Skeletal muscle tissue (tissue), 5 donors: Measurements from ENCODE around the gene CTPS1. TPM values are rescaled to one million over a fixed set of nuclear protein-coding genes. Genes with fewer than 3 reads are reported as not detected.

Experiments used
- H3K27ac ChIP-seq: one replicate; pipeline ENCODE4 v1.7.0; 2013; ENCODE audit warnings: mild to moderate bottlenecking, low read depth, low read length, inconsistent platforms
- H3K27me3 ChIP-seq, 3 donors: one replicate each; pipeline ENCODE4 v1.7.0; 2013; ENCODE audit warnings: low read length in 3 of 3; ENCODE audit not compliant: control insufficient read depth in 3 of 3, insufficient read depth in 3 of 3
- H3K36me3 ChIP-seq, 3 donors: one replicate each; pipeline ENCODE4 v1.7.0; 2013; ENCODE audit warnings: low read length in 3 of 3; ENCODE audit not compliant: control insufficient read depth in 3 of 3, insufficient read depth in 3 of 3
- H3K4me1 ChIP-seq, 3 donors: one replicate each; pipeline ENCODE4 v1.7.0; 2013; ENCODE audit warnings: low read length in 3 of 3, mild to moderate bottlenecking in 3 of 3; ENCODE audit not compliant: control insufficient read depth in 3 of 3, insufficient read depth in 3 of 3
- H3K4me3 ChIP-seq, 3 donors: one replicate each; pipeline ENCODE4 v1.7.0; 2013; ENCODE audit warnings: low read length in 3 of 3
- H3K9ac ChIP-seq, 3 donors: one replicate each; pipeline ENCODE4 v1.7.0; 2013; ENCODE audit warnings: low read length in 3 of 3, mild to moderate bottlenecking in 3 of 3, moderate library complexity in 2 of 3, low read depth in 1 of 3
- H3K9me3 ChIP-seq, 3 donors: one replicate each; pipeline ENCODE4 v1.7.0; 2013; ENCODE audit warnings: low read length in 3 of 3; ENCODE audit not compliant: control insufficient read depth in 3 of 3
- small RNA-seq: library from RNA; depleted of rRNA; stranded (forward); fragments of <200 nt; gene quantifications from one replicate; pipeline ENCODE3, GENCODE V24; 2014
- total RNA-seq: library from RNA; depleted of rRNA; stranded (reverse); fragments of >200 nt; gene quantifications from one replicate; pipeline ENCODE4 v1.2.3, GENCODE V29; 2014
- donor health status: Osteomylitis.

The CTPS1 gene
- total RNA-seq, 1 donor from 2014 or later: 16.2 TPM

GRCh38 chr1:41046347-41046775, 66.9 kb downstream of the CTPS1 start:
- peak overlapping the region; percentile 69 for H3K27ac ChIP-seq
- peaks cover 22 to 36% (median 27%) of the 10 kb centered on the region in 3 donors for H3K4me1 ChIP-seq
- H3K9ac ChIP-seq: peak overlapping the region; percentile 34 to 55 (median 45)
- H3K9me3 ChIP-seq: no peaks in the 10 kb centered on the region
- peak overlapping the region; percentile 10 to 24 (median 12) for H3K4me3 ChIP-seq
- H3K36me3 ChIP-seq: peaks cover 5 to 26% (median 14%) of the 10 kb centered on the region in 3 donors
- H3K27me3 ChIP-seq: no peaks in the 10 kb centered on the region

DNA sequence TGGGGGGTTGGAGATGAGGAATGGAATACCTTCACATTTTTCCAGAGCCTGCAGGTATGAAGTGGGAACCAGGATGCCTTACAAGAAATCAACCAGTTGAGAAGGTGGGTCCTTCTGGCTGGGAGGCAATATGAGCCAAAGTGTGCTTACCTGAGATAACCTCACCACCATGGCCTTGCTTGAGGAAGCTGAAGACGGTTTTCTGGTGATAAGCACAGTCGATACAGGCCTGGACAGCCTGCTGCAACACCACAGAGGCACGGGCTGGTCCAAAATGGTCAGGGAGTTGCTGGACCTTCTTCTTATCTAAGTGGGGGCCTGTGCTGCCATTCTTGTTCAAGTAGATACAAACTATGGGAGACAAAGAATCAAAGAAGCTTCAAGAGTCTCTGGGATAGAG, 69.0 kb downstream of the CTPS1 start:
- peaks cover 7 to 29% (median 14%) of the 10 kb centered on the region in 3 donors for H3K36me3 ChIP-seq

GRCh38 chr1:41051022-41051421, 71.5 kb downstream of the CTPS1 start:
- peaks cover 7 to 30% (median 14%) of the 10 kb centered on the region in 3 donors for H3K36me3 ChIP-seq
- no peak overlapping the region for H3K27ac ChIP-seq
- no peak overlapping the region for H3K9ac ChIP-seq
- H3K27me3 ChIP-seq: no peaks in the 10 kb centered on the region
- no peak overlapping the region for H3K4me3 ChIP-seq
- no peaks in the 10 kb centered on the region for H3K9me3 ChIP-seq
- H3K4me1 ChIP-seq: peaks cover 9 to 12% (median 11%) of the 10 kb centered on the region in 3 donors

More for the DNA sequence above, 69.0 kb downstream of the CTPS1 start:
- peaks cover 22 to 34% (median 27%) of the 10 kb centered on the region in 3 donors for H3K4me1 ChIP-seq
- H3K9me3 ChIP-seq: no peaks in the 10 kb centered on the region
- no peak overlapping the region for H3K9ac ChIP-seq
- no peak overlapping the region for H3K27ac ChIP-seq
- no peak overlapping the region for H3K4me3 ChIP-seq
- no peaks in the 10 kb centered on the region for H3K27me3 ChIP-seq

DNA sequence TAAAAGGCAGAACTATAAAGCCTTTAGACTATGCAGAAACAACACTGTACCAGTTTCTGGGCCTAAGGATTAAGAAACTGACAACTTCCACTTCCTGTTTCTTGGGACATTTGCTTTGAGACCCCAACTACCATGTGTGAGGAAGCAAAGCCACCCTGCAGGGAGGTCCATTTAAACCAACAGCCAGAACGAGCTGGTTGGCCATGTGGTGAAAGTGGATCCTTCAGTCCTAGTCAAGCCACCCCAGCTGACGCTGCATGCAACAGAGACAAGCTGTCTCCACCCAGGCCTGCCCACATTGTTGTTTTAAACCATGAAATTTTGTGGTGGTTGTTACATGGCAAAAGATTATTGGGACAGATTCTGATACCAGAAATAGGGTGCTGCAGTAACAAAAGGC, 73.8 kb downstream of the CTPS1 start:
- H3K4me1 ChIP-seq: no peaks in the 10 kb centered on the region
- no peak overlapping the region for H3K4me3 ChIP-seq
- no peak overlapping the region for H3K27ac ChIP-seq
- H3K36me3 ChIP-seq: peaks cover 7 to 18% (median 12%) of the 10 kb centered on the region in 3 donors
- H3K9me3 ChIP-seq: no peaks in the 10 kb centered on the region
- no peak overlapping the region for H3K9ac ChIP-seq
- no peaks in the 10 kb centered on the region for H3K27me3 ChIP-seq

DNA sequence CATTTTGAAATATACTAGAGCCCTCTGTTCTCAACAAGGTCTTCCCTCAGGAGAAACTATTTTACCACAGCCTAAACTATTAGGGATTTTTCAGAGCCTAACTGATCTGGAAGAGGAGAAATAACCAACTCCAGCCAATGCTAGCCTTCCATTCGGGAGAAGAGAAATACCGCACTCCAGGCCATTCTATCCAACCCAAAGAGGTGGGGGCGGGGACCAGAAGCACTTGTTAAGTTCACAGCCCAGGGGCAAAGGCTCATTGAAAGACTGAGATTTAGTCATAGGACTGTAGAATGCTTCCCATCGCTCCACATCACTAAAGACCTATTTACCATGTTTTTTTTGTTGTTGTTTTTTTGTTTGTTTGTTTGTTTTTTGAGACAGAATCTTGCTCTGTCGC, 77.4 kb downstream of the CTPS1 start:
- no peak overlapping the region for H3K27ac ChIP-seq
- no peak overlapping the region for H3K9ac ChIP-seq
- H3K9me3 ChIP-seq: no peaks in the 10 kb centered on the region
- no peak overlapping the region for H3K4me3 ChIP-seq
- no peaks in the 10 kb centered on the region for H3K4me1 ChIP-seq
- H3K36me3 ChIP-seq: peaks cover 0 to 14% (median 0%) of the 10 kb centered on the region in 3 donors
- no peaks in the 10 kb centered on the region for H3K27me3 ChIP-seq

Small RNAs within 50 kb of the gene (small RNA-seq; reads per million reads assigned to genes)
- gene UBE2V1P8: not detected

Other genes with a start within 250 kb of the CTPS1 start
- 4.2 TPM for gene KCNQ4, start 195.9 kb upstream of the CTPS1 start, total RNA-seq
- 1.6 TPM for gene CITED4, start 117.3 kb upstream of the CTPS1 start, total RNA-seq
- 0.52 TPM for gene SLFNL1, start 42.0 kb downstream of the CTPS1 start, total RNA-seq